ENCODE measurements around the gene KRTAP20-1.

The KRTAP20-1 gene

DNA sequence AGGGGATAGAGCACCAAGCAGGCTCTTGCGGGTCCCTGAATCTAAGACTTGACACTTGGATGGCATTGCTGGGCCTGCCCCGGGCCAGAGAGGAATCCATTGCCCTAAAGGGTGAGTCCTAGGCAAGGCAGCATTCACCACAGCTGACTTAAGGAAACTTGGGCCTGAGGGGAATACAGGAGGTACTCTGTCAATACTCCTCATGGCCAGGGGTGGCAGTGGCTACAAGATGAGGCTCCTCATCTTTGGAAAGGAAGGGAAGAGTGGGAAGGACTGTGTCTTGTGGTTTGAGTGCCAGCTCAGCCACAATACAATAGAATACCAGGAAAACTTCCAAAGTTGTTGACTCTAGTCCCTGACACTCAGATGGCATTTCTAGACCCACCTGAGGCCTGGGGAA is 10.3 kb upstream of the KRTAP20-1 start:
- no peaks in the 10 kb centered on the region for H3K27me3 ChIP-seq (ENCODE audit: control insufficient read depth, low read length)
- no peaks in the 10 kb centered on the region for H3K9me2 ChIP-seq (replicated peaks; ENCODE audit: control insufficient read depth, low read length)
- H3F3A ChIP-seq (ENCODE audit: control insufficient read depth, insufficient read depth), result no peaks in the 10 kb centered on the region
- no peaks in the 10 kb centered on the region for H3K9me3 ChIP-seq (ENCODE audit: control insufficient read depth, insufficient read depth, low read length)
- no peak overlapping the region for H3K4me3 ChIP-seq (ENCODE audit: low read length)
- H3K79me2 ChIP-seq (ENCODE audit: control insufficient read depth, low read length), result no peaks in the 10 kb centered on the region
- no peaks in the 10 kb centered on the region for H3K36me3 ChIP-seq (ENCODE audit: control insufficient read depth, low read length)
- no peak overlapping the region for H3K27ac ChIP-seq (ENCODE audit: low read depth, low read length)
- no peaks in the 10 kb centered on the region for H4K20me1 ChIP-seq (ENCODE audit: control insufficient read depth, insufficient read depth, low read depth, low read length)
- no peaks in the 10 kb centered on the region for H3K4me1 ChIP-seq (ENCODE audit: control insufficient read depth, low read length)
- H3K4me2 ChIP-seq (ENCODE audit: low read length), result no peak overlapping the region
- TF ChIP-seq, protein P1, sequence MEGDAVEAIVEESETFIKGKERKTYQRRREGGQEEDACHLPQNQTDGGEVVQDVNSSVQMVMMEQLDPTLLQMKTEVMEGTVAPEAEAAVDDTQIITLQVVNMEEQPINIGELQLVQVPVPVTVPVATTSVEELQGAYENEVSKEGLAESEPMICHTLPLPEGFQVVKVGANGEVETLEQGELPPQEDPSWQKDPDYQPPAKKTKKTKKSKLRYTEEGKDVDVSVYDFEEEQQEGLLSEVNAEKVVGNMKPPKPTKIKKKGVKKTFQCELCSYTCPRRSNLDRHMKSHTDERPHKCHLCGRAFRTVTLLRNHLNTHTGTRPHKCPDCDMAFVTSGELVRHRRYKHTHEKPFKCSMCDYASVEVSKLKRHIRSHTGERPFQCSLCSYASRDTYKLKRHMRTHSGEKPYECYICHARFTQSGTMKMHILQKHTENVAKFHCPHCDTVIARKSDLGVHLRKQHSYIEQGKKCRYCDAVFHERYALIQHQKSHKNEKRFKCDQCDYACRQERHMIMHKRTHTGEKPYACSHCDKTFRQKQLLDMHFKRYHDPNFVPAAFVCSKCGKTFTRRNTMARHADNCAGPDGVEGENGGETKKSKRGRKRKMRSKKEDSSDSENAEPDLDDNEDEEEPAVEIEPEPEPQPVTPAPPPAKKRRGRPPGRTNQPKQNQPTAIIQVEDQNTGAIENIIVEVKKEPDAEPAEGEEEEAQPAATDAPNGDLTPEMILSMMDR (IDR thresholded peaks at IDR 0.05; ENCODE audit: low read depth, low read length, poor library complexity, severe bottlenecking), result no peak
- no peak for TF ChIP-seq EZH2phosphoT487 (IDR thresholded peaks at IDR 0.05; ENCODE audit: borderline replicate concordance, low read length)

DNA sequence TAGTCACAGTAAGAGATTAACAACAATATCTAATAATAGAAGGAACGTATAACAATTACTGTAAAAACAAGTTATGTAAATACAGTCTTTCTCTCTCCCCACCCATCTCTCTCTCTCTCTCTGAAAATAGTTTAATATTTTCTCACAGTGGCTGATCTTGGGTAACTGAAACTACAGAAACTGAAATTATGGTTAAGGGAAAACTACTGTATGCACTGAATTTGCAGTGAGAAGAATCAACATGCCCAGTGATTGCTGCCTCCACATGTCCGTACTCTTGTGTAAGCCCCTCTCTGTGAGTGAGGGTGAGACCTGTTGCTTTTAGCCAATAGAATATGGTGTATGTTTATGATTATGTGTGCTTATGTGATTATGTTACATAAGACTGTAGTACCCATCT is 4.1 kb upstream of the KRTAP20-1 start:
- Histone ChIP-seq H3K4me3 (ENCODE audit: low read length) (no peak overlapping the region), H3K9me2 (replicated peaks; ENCODE audit: control insufficient read depth, low read length) (no peaks in the 10 kb centered on the region), H3K27ac (ENCODE audit: low read depth, low read length) (no peak overlapping the region), H4K20me1 (ENCODE audit: control insufficient read depth, insufficient read depth, low read depth, low read length) (no peaks in the 10 kb centered on the region), H3F3A (ENCODE audit: control insufficient read depth, insufficient read depth) (no peaks in the 10 kb centered on the region), H3K4me1 (ENCODE audit: control insufficient read depth, low read length) (no peaks in the 10 kb centered on the region), H3K9me3 (ENCODE audit: control insufficient read depth, insufficient read depth, low read length) (peaks cover 6% of the 10 kb centered on the region; the same call in 1 of the 2 replicates), H3K27me3 (ENCODE audit: control insufficient read depth, low read length) (no peaks in the 10 kb centered on the region), H3K36me3 (ENCODE audit: control insufficient read depth, low read length) (no peaks in the 10 kb centered on the region), H3K4me2 (ENCODE audit: low read length) (no peak overlapping the region), H3K79me2 (ENCODE audit: control insufficient read depth, low read length) (no peaks in the 10 kb centered on the region)
- TF ChIP-seq, protein P1 (IDR thresholded peaks at IDR 0.05; ENCODE audit: low read depth, low read length, poor library complexity, severe bottlenecking), result no peak
- TF ChIP-seq EZH2phosphoT487 (IDR thresholded peaks at IDR 0.05; ENCODE audit: borderline replicate concordance, low read length), result no peak

DNA sequence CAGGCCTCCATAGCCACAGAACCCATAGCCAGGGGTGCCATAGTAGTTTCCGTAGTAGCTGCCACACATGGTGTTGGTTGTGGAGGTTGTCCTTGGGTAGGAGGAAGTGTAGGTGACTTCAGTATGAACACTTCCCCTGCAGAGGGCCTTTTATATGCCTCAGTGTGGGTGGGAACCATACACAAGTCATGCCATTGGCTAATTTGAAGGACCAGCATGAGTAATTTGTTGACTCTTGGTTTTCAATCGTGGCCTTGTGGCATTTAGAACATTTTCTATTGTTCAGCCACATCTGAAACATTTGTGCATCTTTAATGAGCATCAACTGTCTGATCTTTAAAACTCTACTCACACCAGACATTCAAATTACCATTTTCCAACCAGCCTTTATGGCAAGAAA is 2.4 kb upstream of the KRTAP20-1 start, which contains the start of gene KRTAP6-1:
KRTAP6-1 (minus strand) TSS at position 95 of the 400 bp plus-strand sequence; CDS start at position 69, 26 bp downstream.
- Histone ChIP-seq H3K27me3 (ENCODE audit: control insufficient read depth, low read length) (no peaks in the 10 kb centered on the region), H4K20me1 (ENCODE audit: control insufficient read depth, insufficient read depth, low read depth, low read length) (no peaks in the 10 kb centered on the region), H3K4me3 (ENCODE audit: low read length) (no peak within 1 kb of the TSS), H3K9me2 (replicated peaks; ENCODE audit: control insufficient read depth, low read length) (no peaks in the 10 kb centered on the region), H3K4me1 (ENCODE audit: control insufficient read depth, low read length) (no peaks in the 10 kb centered on the region), H3K27ac (ENCODE audit: low read depth, low read length) (no peak within 1 kb of the TSS), H3K4me2 (ENCODE audit: low read length) (no peak within 1 kb of the TSS), H3K36me3 (ENCODE audit: control insufficient read depth, low read length) (no peaks in the 10 kb centered on the region), H3K9me3 (ENCODE audit: control insufficient read depth, insufficient read depth, low read length) (peaks cover 6% of the 10 kb centered on the region; the same call in 1 of the 2 replicates), H3F3A (ENCODE audit: control insufficient read depth, insufficient read depth) (no peaks in the 10 kb centered on the region), H3K79me2 (ENCODE audit: control insufficient read depth, low read length) (no peaks in the 10 kb centered on the region)
- no peak for TF ChIP-seq EZH2phosphoT487 (IDR thresholded peaks at IDR 0.05; ENCODE audit: borderline replicate concordance, low read length)
- TF ChIP-seq, protein P1 (IDR thresholded peaks at IDR 0.05; ENCODE audit: low read depth, low read length, poor library complexity, severe bottlenecking), result no peak

All from DOHH2 (cell line).